ENCODE measurements around the gene CLCA2. TPM values are rescaled to one million over a fixed set of nuclear protein-coding genes. Genes with fewer than 3 reads are reported as not detected.
"Not testable (repeated sequence)": the region's sequence is repeated elsewhere in the genome, so short reads cannot be mapped to it uniquely, and the experiment has no call there.

The CLCA2 gene
- total RNA-seq, 1 donor from 2014 or later: not detected

GRCh38 chr1:86502125-86502646, 78.2 kb downstream of the CLCA2 start:
- H3K36me3 ChIP-seq (ENCODE audit: control insufficient read depth, insufficient read depth, low read length); H3K4me3 ChIP-seq (ENCODE audit: low read depth, low read length); DNase-seq (ENCODE audit: low read depth); H3K27me3 ChIP-seq (ENCODE audit: control insufficient read depth, insufficient read depth, low read length): not testable (repeated sequence)
- TF ChIP-seq CTCF (IDR thresholded peaks at IDR 0.05; ENCODE audit: insufficient read depth, low read length, poor library complexity, severe bottlenecking): peak; percentile 27

GRCh38 chr1:86502721-86503405, 78.9 kb downstream of the CLCA2 start:
- Histone ChIP-seq H3K27me3 (ENCODE audit: control insufficient read depth, insufficient read depth, low read length) (no peaks in the 10 kb centered on the region), H3K4me3 (ENCODE audit: low read depth, low read length) (no peak overlapping the region), H3K36me3 (ENCODE audit: control insufficient read depth, insufficient read depth, low read length) (no peaks in the 10 kb centered on the region)
- DNase-seq (ENCODE audit: low read depth): no peak
- TF ChIP-seq CTCF (IDR thresholded peaks at IDR 0.05; ENCODE audit: insufficient read depth, low read length, poor library complexity, severe bottlenecking): no peak

- Histone ChIP-seq H3K4me3 (ENCODE audit: low read depth, low read length) (peak overlapping the region; percentile 11), H3K36me3 (ENCODE audit: control insufficient read depth, insufficient read depth, low read length) (no peaks in the 10 kb centered on the region), H3K27me3 (ENCODE audit: control insufficient read depth, insufficient read depth, low read length) (no peaks in the 10 kb centered on the region)
- TF ChIP-seq CTCF (IDR thresholded peaks at IDR 0.05; ENCODE audit: insufficient read depth, low read length, poor library complexity, severe bottlenecking): no peak
- no peak for DNase-seq (ENCODE audit: low read depth)
These were observed 79.6 kb downstream of the CLCA2 start for GRCh38 chr1:86503406-86504136.

- DNase-seq (ENCODE audit: low read depth): no peak
- no peak overlapping the region for H3K4me3 ChIP-seq (ENCODE audit: low read depth, low read length)
These were observed 80.1 kb downstream of the CLCA2 start for GRCh38 chr1:86504137-86504479.

GRCh38 chr1:86504895-86505563, 81.1 kb downstream of the CLCA2 start:
- DNase-seq (ENCODE audit: low read depth): no peak
- Histone ChIP-seq H3K27me3 (ENCODE audit: control insufficient read depth, insufficient read depth, low read length) (no peaks in the 10 kb centered on the region), H3K4me3 (ENCODE audit: low read depth, low read length) (no peak overlapping the region), H3K36me3 (ENCODE audit: control insufficient read depth, insufficient read depth, low read length) (no peaks in the 10 kb centered on the region)
- no peak for TF ChIP-seq CTCF (IDR thresholded peaks at IDR 0.05; ENCODE audit: insufficient read depth, low read length, poor library complexity, severe bottlenecking)

More at GRCh38 chr1:86504137-86504479, 80.1 kb downstream of the CLCA2 start:
- TF ChIP-seq CTCF (IDR thresholded peaks at IDR 0.05; ENCODE audit: insufficient read depth, low read length, poor library complexity, severe bottlenecking): no peak
- no peaks in the 10 kb centered on the region for H3K36me3 ChIP-seq (ENCODE audit: control insufficient read depth, insufficient read depth, low read length)
- H3K27me3 ChIP-seq (ENCODE audit: control insufficient read depth, insufficient read depth, low read length): no peaks in the 10 kb centered on the region

All from kidney epithelial cell (primary cell).